Endothelial cell of umbilical vein (primary cell): Measurements from ENCODE around the gene OPRM1. TPM values are rescaled to one million over a fixed set of nuclear protein-coding genes. Genes with fewer than 3 reads are reported as not detected.

Source experiments
- BruUV-seq: library from RNA; stranded (reverse); fragments of 400-500 nt; replicated peaks from 2 replicates; lab custom pipeline; 2021; lab: Mats Ljungman, UMichigan
- CTCF ChIA-PET: fragments of 300-600, 350-600 bp; sonication (Branson Sonifier 250); formaldehyde crosslinking; loops from one replicate; lab custom pipeline; 2021; ENCODE audit warnings: antibody characterized with exemption, inconsistent platforms; lab: Charles Lee
- POLR2A ChIA-PET: fragments of 300-600, 350-600 bp; sonication (Branson Sonifier 250); formaldehyde crosslinking; loops from one replicate; lab custom pipeline; 2021; ENCODE audit warnings: antibody characterized with exemption, inconsistent platforms; lab: Charles Lee
- DNase-seq: peaks from one replicate; pipeline ENCODE4 v3.0.0-alpha.2; 2011; ENCODE audit warnings: low read depth, low spot score
- FAIRE-seq: peaks from 2 replicates; lab custom pipeline; 2011; peaks lifted over from hg19 to GRCh38; lab: Jason Lieb, UNC
- H2AFZ ChIP-seq: 2 replicates; pipeline ENCODE4 v1.6.0; 2012; ENCODE audit warnings: low read depth, low read length, control low read depth, inconsistent platforms
- H3K27ac ChIP-seq: 2 replicates; pipeline ENCODE4 v1.5.1; 2011; ENCODE audit warnings: low read depth, mild to moderate bottlenecking, control low read depth, low read length, moderate library complexity; ENCODE audit not compliant: insufficient read depth
- H3K27me3 ChIP-seq, 2 experiments: 2 replicates each; pipeline versions ENCODE4 v1.6.0 to v1.6.1; 2011; ENCODE audit warnings: low read length in 2 of 2, mixed read lengths in 1 of 2; ENCODE audit not compliant: control insufficient read depth in 2 of 2, insufficient read depth in 2 of 2
- H3K36me3 ChIP-seq, 2 experiments: 2 replicates in 1 of 2; 3 replicates in 1 of 2; pipeline ENCODE4 v1.5.1; 2011; ENCODE audit warnings: low read length in 2 of 2, mild to moderate bottlenecking in 1 of 2, moderate library complexity in 1 of 2; ENCODE audit not compliant: control insufficient read depth in 2 of 2, insufficient read depth in 2 of 2; ENCODE audit errors: extremely low read depth in 1 of 2
- H3K4me1 ChIP-seq: 3 replicates; pipeline ENCODE4 v1.5.1; 2011; ENCODE audit warnings: mild to moderate bottlenecking, low read length; ENCODE audit not compliant: control insufficient read depth, insufficient read depth; ENCODE audit errors: extremely low read depth
- H3K4me2 ChIP-seq: 2 replicates; pipeline ENCODE4 v1.6.1; 2011; ENCODE audit warnings: low read length, control low read depth, mixed read lengths; ENCODE audit not compliant: insufficient read depth
- H3K4me3 ChIP-seq, 3 experiments: fragments of 200-600 bp in 1 of 3; sonication (generic), shearing (Covaris generic) in 1 of 3; replicated peaks in 1 of 3; 2 replicates each; pipeline ENCODE4 v1.5.1; 2011 to 2016; ENCODE audit warnings: control low read depth in 3 of 3, low read length in 3 of 3, mild to moderate bottlenecking in 2 of 3, inconsistent platforms in 1 of 3, low read depth in 1 of 3, moderate library complexity in 1 of 3; ENCODE audit not compliant: insufficient read depth in 1 of 3
- H3K79me2 ChIP-seq: 2 replicates; pipeline ENCODE4 v1.6.0; 2012; ENCODE audit warnings: low read length, inconsistent platforms; ENCODE audit not compliant: control insufficient read depth, insufficient read depth
- H3K9ac ChIP-seq: replicated peaks from 2 replicates; pipeline ENCODE3; 2011; ENCODE audit warnings: low read length, control low read depth; ENCODE audit not compliant: insufficient read depth; ENCODE audit errors: extremely low read depth
- H3K9me1 ChIP-seq: replicated peaks from 3 replicates; pipeline ENCODE4 v1.6.0; 2011; ENCODE audit warnings: mild to moderate bottlenecking, low read length; ENCODE audit not compliant: control insufficient read depth, insufficient read depth; ENCODE audit errors: extremely low read depth
- H3K9me3 ChIP-seq: replicated peaks from 2 replicates; pipeline ENCODE4 v1.5.1; 2012; ENCODE audit warnings: low read length, inconsistent platforms; ENCODE audit not compliant: control insufficient read depth, insufficient read depth
- H4K20me1 ChIP-seq: replicated peaks from 2 replicates; pipeline ENCODE3; 2011; ENCODE audit warnings: mild to moderate bottlenecking, low read length; ENCODE audit not compliant: control insufficient read depth, insufficient read depth; ENCODE audit errors: extremely low read depth
- EZH2 ChIP-seq: IDR thresholded peaks from 2 replicates; pipeline ENCODE4 v1.6.1; 2012; ENCODE audit warnings: borderline replicate concordance, low read depth, mild to moderate bottlenecking, moderate library complexity, low read length, inconsistent platforms; ENCODE audit not compliant: severe bottlenecking
- FOS ChIP-seq: IDR thresholded peaks from 2 replicates; pipeline ENCODE4 v1.6.1; 2011; ENCODE audit warnings: mild to moderate bottlenecking, low read length, moderate library complexity, borderline replicate concordance; ENCODE audit not compliant: insufficient read depth
- GATA2 ChIP-seq: IDR thresholded peaks from 2 replicates; pipeline ENCODE4 v1.7.0; 2011; ENCODE audit warnings: low read depth, mild to moderate bottlenecking, moderate library complexity, mixed read lengths, low read length; ENCODE audit not compliant: insufficient read length, insufficient read depth
- JUN ChIP-seq: IDR thresholded peaks from 2 replicates; pipeline ENCODE4 v1.6.1; 2011; ENCODE audit warnings: borderline replicate concordance, low read depth; ENCODE audit not compliant: insufficient read length, insufficient read depth
- MAX ChIP-seq: IDR thresholded peaks from 2 replicates; pipeline ENCODE4 v1.6.1; 2011; ENCODE audit not compliant: insufficient read depth, insufficient read length
- MYC ChIP-seq: IDR thresholded peaks from one replicate; pipeline ENCODE4 v1.6.1; 2011; ENCODE audit warnings: mild to moderate bottlenecking, low read depth, low read length
- POLR2A ChIP-seq: IDR thresholded peaks from 2 replicates; pipeline ENCODE4 v1.6.1; 2012; ENCODE audit warnings: low read depth, mild to moderate bottlenecking, control low read depth, low read length
- POLR2AphosphoS5 ChIP-seq: IDR thresholded peaks from 2 replicates; pipeline ENCODE4 v1.6.1; 2012; ENCODE audit warnings: low read depth, mild to moderate bottlenecking, control low read depth, low read length, moderate library complexity; ENCODE audit not compliant: insufficient read depth
- dilution Hi-C: fragments of 300-500 bp; cut with MboI; formaldehyde crosslinking; loops from one replicate; pipeline ENCODE4 v1.15.0; 2019; ENCODE audit warnings: low sequenced_read_pairs; ENCODE audit not compliant: extremely low pct_ligation_motif_present
- intact Hi-C: fragments of 100-400 bp; cut with micrococcal nuclease; formaldehyde crosslinking; loops from one replicate; pipeline ENCODE4 v1.10.0; 2022
- polyA plus RNA-seq, 4 experiments: library from polyadenylated mRNA; depleted of rRNA in 3 of 4; stranded (reverse) in 3 of 4; unstranded in 1 of 4; fragments of >200 nt; gene quantifications; 2 replicates each; pipeline versions ENCODE4 v1.2.1 to v1.2.3, GENCODE V29; 2011 to 2012; ENCODE audit warnings: missing spikeins in 1 of 4
- total RNA-seq: library from RNA; stranded (reverse); gene quantifications from 2 replicates; pipeline ENCODE4 v1.2.3, GENCODE V29; 2021
- TF ChIP-seq, protein P1 (sequence below), 2 donors: IDR thresholded peaks; 1 replicate in 1 of 2; 2 replicates in 1 of 2; pipeline ENCODE4 v1.5.1; 2011; ENCODE audit warnings: low read length in 2 of 2, mild to moderate bottlenecking in 2 of 2, moderate library complexity in 2 of 2, control low read depth in 1 of 2, inconsistent platforms in 1 of 2, low read depth in 1 of 2; ENCODE audit not compliant: insufficient read depth in 1 of 2; ENCODE audit errors: extremely low read depth in 1 of 2

The OPRM1 gene
- total and polyA plus RNA-seq, 2 donors (not counting 3 experiments of a cell fraction or from before 2014, with no cell fraction given) = not detected

- Histone ChIP-seq H3K9ac (no peak overlapping the region), H4K20me1 (no peaks in the 10 kb centered on the region), H3K36me3 (no peaks in the 10 kb centered on the region), H3K9me1 (no peaks in the 10 kb centered on the region), H3K27ac (no peak overlapping the region), H3K79me2 (no peaks in the 10 kb centered on the region), H3K9me3 (no peaks in the 10 kb centered on the region), H2AFZ (no peak overlapping the region), H3K27me3 (peaks cover 0 to 3% of the 10 kb centered on the region in 2 experiments), H3K4me3 (peak overlapping the region in 1 of 3 experiments; percentile 21), H3K4me2 (peak overlapping the region; percentile 76), H3K4me1 (peaks cover 4% of the 10 kb centered on the region)
- POLR2A ChIA-PET = interaction anchor here (0.7 kb wide), 1 partner anchor 8 kb away, joined by 6 read pairs; no protein-coding TSS in a partner anchor
- DNase-seq = no peak
- CTCF ChIA-PET = interaction anchor here (1.1 to 2.5 kb wide), 2 partner anchors 15 to 30 kb away, joined by 4 to 11 read pairs; no protein-coding TSS in a partner anchor
- intact Hi-C loops (loop anchor here (2.0 kb wide), 1 partner anchor 46 kb away; no protein-coding TSS in a partner anchor), dilution Hi-C loops (no loop called here)
- FAIRE-seq = no peak
- no peak for TF ChIP-seq POLR2A
- TF ChIP-seq GATA2 = no peak
- no peak for TF ChIP-seq JUN
- TF ChIP-seq MAX = no peak
- TF ChIP-seq FOS = no peak
- no peak for TF ChIP-seq MYC
- TF ChIP-seq, protein P1, sequence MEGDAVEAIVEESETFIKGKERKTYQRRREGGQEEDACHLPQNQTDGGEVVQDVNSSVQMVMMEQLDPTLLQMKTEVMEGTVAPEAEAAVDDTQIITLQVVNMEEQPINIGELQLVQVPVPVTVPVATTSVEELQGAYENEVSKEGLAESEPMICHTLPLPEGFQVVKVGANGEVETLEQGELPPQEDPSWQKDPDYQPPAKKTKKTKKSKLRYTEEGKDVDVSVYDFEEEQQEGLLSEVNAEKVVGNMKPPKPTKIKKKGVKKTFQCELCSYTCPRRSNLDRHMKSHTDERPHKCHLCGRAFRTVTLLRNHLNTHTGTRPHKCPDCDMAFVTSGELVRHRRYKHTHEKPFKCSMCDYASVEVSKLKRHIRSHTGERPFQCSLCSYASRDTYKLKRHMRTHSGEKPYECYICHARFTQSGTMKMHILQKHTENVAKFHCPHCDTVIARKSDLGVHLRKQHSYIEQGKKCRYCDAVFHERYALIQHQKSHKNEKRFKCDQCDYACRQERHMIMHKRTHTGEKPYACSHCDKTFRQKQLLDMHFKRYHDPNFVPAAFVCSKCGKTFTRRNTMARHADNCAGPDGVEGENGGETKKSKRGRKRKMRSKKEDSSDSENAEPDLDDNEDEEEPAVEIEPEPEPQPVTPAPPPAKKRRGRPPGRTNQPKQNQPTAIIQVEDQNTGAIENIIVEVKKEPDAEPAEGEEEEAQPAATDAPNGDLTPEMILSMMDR (IDR thresholded peaks at IDR 0.05; ENCODE audit: extremely low read depth in 1 of 2, insufficient read depth in 1 of 2, low read depth in 1 of 2, low read length in 2 of 2) = no peak
- no peak for TF ChIP-seq POLR2AphosphoS5
- no peak for TF ChIP-seq EZH2
- BruUV-seq = no TSS peak
These were observed 207.7 kb downstream of the OPRM1 start for GRCh38 chr6:154246723-154247118.
